Thymus (tissue), 11 donors: ENCODE results near the gene BAX. TPM values are rescaled to one million over a fixed set of nuclear protein-coding genes. Genes with fewer than 3 reads are reported as not detected.
"Not testable (repeated sequence)": the region's sequence is repeated elsewhere in the genome, so short reads cannot be mapped to it uniquely, and the experiment has no call there.

ENCODE experiments used
- DNase-seq, 9 donors: peaks; one replicate each; pipeline ENCODE4 v3.0.0-alpha.2; 2013; ENCODE audit warnings: low spot score in 9 of 9, low read depth in 6 of 9, missing footprints in 1 of 9
- H3K27ac ChIP-seq, 2 donors: one replicate each; pipeline ENCODE4 v1.5.1; 2013; ENCODE audit warnings: control low read depth in 1 of 2, low read depth in 1 of 2, low read length in 1 of 2, mild to moderate bottlenecking in 1 of 2, moderate library complexity in 1 of 2
- H3K27me3 ChIP-seq, 2 donors: one replicate each; pipeline ENCODE4 v1.5.1; 2013; ENCODE audit warnings: low read length in 1 of 2; ENCODE audit not compliant: control insufficient read depth in 2 of 2, insufficient read depth in 1 of 2
- H3K36me3 ChIP-seq, 2 donors: one replicate each; pipeline ENCODE4 v1.5.1; 2013; ENCODE audit warnings: low read length in 1 of 2, mild to moderate bottlenecking in 1 of 2, moderate library complexity in 1 of 2; ENCODE audit not compliant: control insufficient read depth in 2 of 2, insufficient read depth in 2 of 2
- H3K4me1 ChIP-seq, 2 donors: one replicate each; pipeline ENCODE4 v1.5.1; 2013; ENCODE audit warnings: low read length in 2 of 2; ENCODE audit not compliant: control insufficient read depth in 2 of 2, insufficient read depth in 2 of 2
- H3K4me3 ChIP-seq, 2 donors: one replicate each; pipeline ENCODE4 v1.5.1; 2013; ENCODE audit warnings: low read length in 2 of 2, control low read depth in 1 of 2, mild to moderate bottlenecking in 1 of 2
- H3K9me3 ChIP-seq, 2 donors: one replicate each; pipeline ENCODE4 v1.5.1; 2013; ENCODE audit warnings: low read length in 1 of 2, mild to moderate bottlenecking in 1 of 2; ENCODE audit not compliant: control insufficient read depth in 2 of 2, insufficient read depth in 1 of 2
- WGBS: extraction: QIAGEN DNeasy Blood & Tissue Kit; methylation state at CpG from one replicate; pipeline ENCODE4 v1.1.7; 2013; 5-methylcytosine and 5-hydroxymethylcytosine counted together
- polyA plus RNA-seq: library from polyadenylated mRNA; stranded (reverse); fragments of 200-250 nt; gene quantifications from one replicate; pipeline ENCODE4 v1.2.3, GENCODE V29; 2013
- total RNA-seq: library from RNA; stranded (reverse); fragments of 120-200 nt; gene quantifications from one replicate; pipeline ENCODE4 v1.2.4, GENCODE V29; 2013
- donor health status: healthy.

BAX gene
- total and polyA plus RNA-seq, 2 donors = 62.6 to 126 TPM

- H3K27ac ChIP-seq, DNase-seq, H3K9me3 ChIP-seq, H3K4me3 ChIP-seq, H3K27me3 ChIP-seq, H3K4me1 ChIP-seq: not testable (repeated sequence)
- WGBS = 94% methylated on average over 8 of the region's 8 CpGs
- H3K36me3 ChIP-seq = peaks cover 19 to 25% of the 10 kb centered on the region in 2 donors
These were observed 28.8 kb upstream of the BAX start for GRCh38 chr19:48925890-48926289.

- no peak overlapping the region for H3K27ac ChIP-seq
- no peaks in the 10 kb centered on the region for H3K4me1 ChIP-seq
- peaks cover 9 to 14% of the 10 kb centered on the region in 2 donors for H3K36me3 ChIP-seq
- no peak overlapping the region for H3K4me3 ChIP-seq
- whole genome bisulfite sequencing = 67% methylated on average over 10 of the region's 10 CpGs
- DNase-seq = no peak
- no peaks in the 10 kb centered on the region for H3K9me3 ChIP-seq
- H3K27me3 ChIP-seq = peaks cover 0 to 9% of the 10 kb centered on the region in 2 donors
These were observed 27.8 kb upstream of the BAX start for GRCh38 chr19:48926909-48927308.

GRCh38 chr19:48927692-48928091, 27.0 kb upstream of the BAX start:
- H3K4me1 ChIP-seq, H3K9me3 ChIP-seq, H3K4me3 ChIP-seq, H3K36me3 ChIP-seq, H3K27ac ChIP-seq, DNase-seq: not testable (repeated sequence)
- H3K27me3 ChIP-seq = peaks cover 2 to 17% of the 10 kb centered on the region in 2 donors
- 96% methylated on average over 17 of the region's 17 CpGs for WGBS

GRCh38 chr19:48928164-48929025, 26.3 kb upstream of the BAX start:
- Histone ChIP-seq H3K36me3 (peaks cover 0 to under 1% of the 10 kb centered on the region in 2 donors), H3K27ac (no peak overlapping the region), H3K4me1 (peaks cover 0 to 6% of the 10 kb centered on the region in 2 donors), H3K4me3 (no peak overlapping the region), H3K9me3 (no peaks in the 10 kb centered on the region), H3K27me3 (peaks cover 7 to 24% of the 10 kb centered on the region in 2 donors)
- WGBS = 93% methylated on average over 15 of the region's 15 CpGs
- no peak for DNase-seq

GRCh38 chr19:48933382-48933932, 21.2 kb upstream of the BAX start, which contains the start of gene DHDH:
Gene DHDH, plus strand, starts transcription at chr19:48933699. Its CDS starts 23 bp downstream, at chr19:48933722.
- peak in 8 of 9 donors; percentile 30 to 78 (median 52) for DNase-seq
- under 1% methylated on average over 43 of the region's 43 CpGs for WGBS
- no peaks in the 10 kb centered on the region for H3K9me3 ChIP-seq
- H3K27ac ChIP-seq = peak within 1 kb of the TSS in 1 of 2 donors; percentile 52
- no peaks in the 10 kb centered on the region for H3K36me3 ChIP-seq
- peaks cover 0 to 14% of the 10 kb centered on the region in 2 donors for H3K4me1 ChIP-seq
- H3K4me3 ChIP-seq = peak within 1 kb of the TSS; percentile 42 to 49
- peaks cover 10 to 37% of the 10 kb centered on the region in 2 donors for H3K27me3 ChIP-seq

GRCh38 chr19:48934837-48935236, 19.8 kb upstream of the BAX start:
- no peaks in the 10 kb centered on the region for H3K36me3 ChIP-seq
- no peaks in the 10 kb centered on the region for H3K9me3 ChIP-seq
- H3K4me1 ChIP-seq = peaks cover 0 to 14% of the 10 kb centered on the region in 2 donors
- H3K27ac ChIP-seq = no peak overlapping the region
- DNase-seq = no peak
- peaks cover 10 to 37% of the 10 kb centered on the region in 2 donors for H3K27me3 ChIP-seq
- WGBS = 90% methylated on average over 19 of the region's 19 CpGs
- H3K4me3 ChIP-seq = no peak overlapping the region

- H3K27me3 ChIP-seq = peaks cover 10 to 37% of the 10 kb centered on the region in 2 donors
- H3K4me3 ChIP-seq = no peak overlapping the region
- H3K27ac ChIP-seq = no peak overlapping the region
- no peak for DNase-seq
- H3K4me1 ChIP-seq = peaks cover 0 to 14% of the 10 kb centered on the region in 2 donors
- WGBS = 99% methylated on average over 25 of the region's 25 CpGs
- H3K9me3 ChIP-seq = peaks cover 0 to 8% of the 10 kb centered on the region in 2 donors
- no peaks in the 10 kb centered on the region for H3K36me3 ChIP-seq
These were observed 18.8 kb upstream of the BAX start for GRCh38 chr19:48935864-48936263.

GRCh38 chr19:48938256-48938655, 16.4 kb upstream of the BAX start:
- 82% methylated on average over 7 of the region's 7 CpGs for WGBS

GRCh38 chr19:48940902-48941301, 13.8 kb upstream of the BAX start:
- no peak for DNase-seq
- H3K9me3 ChIP-seq = peaks cover 1 to 10% of the 10 kb centered on the region in 2 donors
- H3K4me3 ChIP-seq = no peak overlapping the region
- no peaks in the 10 kb centered on the region for H3K27me3 ChIP-seq
- 98% methylated on average over 5 of the region's 5 CpGs for WGBS
- no peak overlapping the region for H3K27ac ChIP-seq
- H3K36me3 ChIP-seq = no peaks in the 10 kb centered on the region
- H3K4me1 ChIP-seq = no peaks in the 10 kb centered on the region

More at GRCh38 chr19:48938256-48938655, 16.4 kb upstream of the BAX start:
- no peak for DNase-seq
- Histone ChIP-seq H3K4me3 (no peak overlapping the region), H3K27ac (no peak overlapping the region), H3K27me3 (peaks cover 3 to 15% of the 10 kb centered on the region in 2 donors), H3K9me3 (peaks cover 1 to 10% of the 10 kb centered on the region in 2 donors), H3K4me1 (peaks cover 0 to 10% of the 10 kb centered on the region in 2 donors), H3K36me3 (no peaks in the 10 kb centered on the region)
